Measurements from ENCODE around the gene FBXO3. TPM values are rescaled to one million over a fixed set of nuclear protein-coding genes. Genes with fewer than 3 reads are reported as not detected.

FBXO3 gene
- polyA plus RNA-seq, 1 experiment, result 43.4 TPM

GRCh38 chr11:33787076-33787475, 12.8 kb upstream of the FBXO3 start:
- POLR2A ChIA-PET, result no interaction called here
- Histone ChIP-seq H3K4me3 (ENCODE audit: low read depth, low read length) (no peak overlapping the region), H3K9me3 (ENCODE audit: control insufficient read depth, insufficient read depth, low read length) (no peaks in the 10 kb centered on the region), H3K27ac (ENCODE audit: low read depth, low read length) (no peak overlapping the region), H3K27me3 (ENCODE audit: control insufficient read depth, insufficient read depth, low read length) (peaks cover 9% of the 10 kb centered on the region)
- TF ChIP-seq CTCF (IDR thresholded peaks at IDR 0.05; ENCODE audit: low read depth, low read length), result no peak
- no peak for DNase-seq (ENCODE audit: low read depth, low spot score)
- CTCF ChIA-PET, result interaction anchor here (1.2 kb wide), 1 partner anchor 21 kb away, joined by 3 read pairs; no protein-coding TSS in a partner anchor

- Histone ChIP-seq H3K27ac (ENCODE audit: low read depth, low read length) (no peak overlapping the region), H3K27me3 (ENCODE audit: control insufficient read depth, insufficient read depth, low read length) (peaks cover 9% of the 10 kb centered on the region), H3K9me3 (ENCODE audit: control insufficient read depth, insufficient read depth, low read length) (no peaks in the 10 kb centered on the region), H3K4me3 (ENCODE audit: low read depth, low read length) (no peak overlapping the region)
- TF ChIP-seq CTCF (IDR thresholded peaks at IDR 0.05; ENCODE audit: low read depth, low read length), result no peak
- no peak for DNase-seq (ENCODE audit: low read depth, low spot score)
- ChIA-PET CTCF (interaction anchor here (4.3 kb wide), 1 partner anchor 22 kb away, joined by 27 read pairs; no protein-coding TSS in a partner anchor), POLR2A (no interaction called here)
Measured at GRCh38 chr11:33785609-33786008, 11.3 kb upstream of the FBXO3 start.

- Histone ChIP-seq H3K9me3 (ENCODE audit: control insufficient read depth, insufficient read depth, low read length) (no peaks in the 10 kb centered on the region), H3K27ac (ENCODE audit: low read depth, low read length) (peak overlapping the region; percentile 3), H3K4me3 (ENCODE audit: low read depth, low read length) (no peak overlapping the region), H3K27me3 (ENCODE audit: control insufficient read depth, insufficient read depth, low read length) (peaks cover 3% of the 10 kb centered on the region)
- TF ChIP-seq CTCF (IDR thresholded peaks at IDR 0.05; ENCODE audit: low read depth, low read length), result no peak
- POLR2A ChIA-PET, result interaction anchor here (1.2 kb wide), 1 partner anchor 23 kb away, joined by 4 read pairs; no protein-coding TSS in a partner anchor
- peak; percentile 55 for DNase-seq (ENCODE audit: low read depth, low spot score)
- CTCF ChIA-PET, result interaction anchor here (1.7 to 5.6 kb wide), 2 partner anchors 28 to 37 kb away, joined by 6 to 30 read pairs; no protein-coding TSS in a partner anchor
Measured at GRCh38 chr11:33779849-33780528, 5.7 kb upstream of the FBXO3 start.

- TF ChIP-seq CTCF (IDR thresholded peaks at IDR 0.05; ENCODE audit: low read depth, low read length), result no peak
- peak; percentile 59 for DNase-seq (ENCODE audit: low read depth, low spot score)
- ChIA-PET CTCF (interaction anchor here (0.5 to 5.6 kb wide), 2 partner anchors 29 to 80 kb away, joined by 3 to 30 read pairs; no protein-coding TSS in a partner anchor), POLR2A (interaction anchor here (1.3 kb wide), 1 partner anchor 24 kb away, joined by 5 read pairs; no protein-coding TSS in a partner anchor)
- Histone ChIP-seq H3K27me3 (ENCODE audit: control insufficient read depth, insufficient read depth, low read length) (peaks cover 3% of the 10 kb centered on the region), H3K27ac (ENCODE audit: low read depth, low read length) (no peak overlapping the region), H3K4me3 (ENCODE audit: low read depth, low read length) (no peak overlapping the region), H3K9me3 (ENCODE audit: control insufficient read depth, insufficient read depth, low read length) (no peaks in the 10 kb centered on the region)
Measured at GRCh38 chr11:33778675-33779074, 4.4 kb upstream of the FBXO3 start.

- peaks cover 3% of the 10 kb centered on the region for H3K27me3 ChIP-seq (ENCODE audit: control insufficient read depth, insufficient read depth, low read length)
- CTCF ChIA-PET, result interaction anchor here (5.6 kb wide), 1 partner anchor 30 kb away, joined by 30 read pairs; no protein-coding TSS in a partner anchor
- H3K27ac ChIP-seq (ENCODE audit: low read depth, low read length), result no peak overlapping the region
- no peak for DNase-seq (ENCODE audit: low read depth, low spot score)
- POLR2A ChIA-PET, result interaction anchor here (0.6 to 1.3 kb wide), 3 partner anchors 25 to 219 kb away, joined by 3 to 7 read pairs (median 5); no protein-coding TSS in a partner anchor
- H3K9me3 ChIP-seq (ENCODE audit: control insufficient read depth, insufficient read depth, low read length), result no peaks in the 10 kb centered on the region
- H3K4me3 ChIP-seq (ENCODE audit: low read depth, low read length), result no peak overlapping the region
- TF ChIP-seq CTCF (IDR thresholded peaks at IDR 0.05; ENCODE audit: low read depth, low read length), result no peak
Measured at GRCh38 chr11:33777906-33778305, 3.6 kb upstream of the FBXO3 start.

All from AG04450 (cell line).